ENCODE results near the gene PPIA. TPM values are rescaled to one million over a fixed set of nuclear protein-coding genes. Genes with fewer than 3 reads are reported as not detected.
"Not testable (repeated sequence)": the region's sequence is repeated elsewhere in the genome, so short reads cannot be mapped to it uniquely, and the experiment has no call there.

The PPIA gene
- total RNA-seq, 1 experiment from 2014 or later: 3,599 TPM

DNA sequence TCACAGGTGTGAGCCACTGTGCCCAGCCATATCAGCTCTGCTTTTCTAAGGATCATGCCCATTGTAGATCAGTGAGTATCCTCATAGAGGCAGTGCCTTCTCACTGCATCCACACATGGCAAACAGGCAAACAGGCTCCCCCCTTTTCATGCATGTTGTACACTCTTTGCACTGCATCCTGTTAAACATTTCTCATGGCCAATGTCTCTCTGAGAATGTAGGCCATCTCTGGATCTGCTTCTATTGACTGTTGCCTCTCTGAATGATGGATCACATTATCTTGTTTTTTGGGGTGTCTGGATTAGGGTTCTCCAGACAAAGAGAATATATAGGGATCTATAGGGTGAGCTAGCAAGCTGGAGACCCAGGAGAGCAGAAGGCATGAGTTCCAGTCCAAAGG is 13.1 kb upstream of the PPIA start:
- Histone ChIP-seq H3K27ac (no peak overlapping the region), H3K4me2 (no peak overlapping the region), H2AFZ (no peak overlapping the region), H3K4me3 (no peak overlapping the region), H4K20me1 (ENCODE audit: insufficient read depth) (no peaks in the 10 kb centered on the region), H3K27me3 (ENCODE audit: insufficient read depth, low read depth) (no peaks in the 10 kb centered on the region), H3K9me3 (ENCODE audit: insufficient read depth, low read depth) (peaks cover 10% of the 10 kb centered on the region; the same call in 1 of the 2 replicates), H3K9me2 (ENCODE audit: insufficient read depth) (no peaks in the 10 kb centered on the region), H3K36me3 (ENCODE audit: low read depth) (no peaks in the 10 kb centered on the region), H3F3A (ENCODE audit: insufficient read depth, low read depth) (no peaks in the 10 kb centered on the region), H3K79me2 (ENCODE audit: low read depth) (no peaks in the 10 kb centered on the region), H3K4me1 (replicated peaks; ENCODE audit: insufficient read depth) (no peaks in the 10 kb centered on the region)
- no peak for TF ChIP-seq EZH2 (IDR thresholded peaks at IDR 0.05; ENCODE audit: low read depth)
- TF ChIP-seq, protein P1, sequence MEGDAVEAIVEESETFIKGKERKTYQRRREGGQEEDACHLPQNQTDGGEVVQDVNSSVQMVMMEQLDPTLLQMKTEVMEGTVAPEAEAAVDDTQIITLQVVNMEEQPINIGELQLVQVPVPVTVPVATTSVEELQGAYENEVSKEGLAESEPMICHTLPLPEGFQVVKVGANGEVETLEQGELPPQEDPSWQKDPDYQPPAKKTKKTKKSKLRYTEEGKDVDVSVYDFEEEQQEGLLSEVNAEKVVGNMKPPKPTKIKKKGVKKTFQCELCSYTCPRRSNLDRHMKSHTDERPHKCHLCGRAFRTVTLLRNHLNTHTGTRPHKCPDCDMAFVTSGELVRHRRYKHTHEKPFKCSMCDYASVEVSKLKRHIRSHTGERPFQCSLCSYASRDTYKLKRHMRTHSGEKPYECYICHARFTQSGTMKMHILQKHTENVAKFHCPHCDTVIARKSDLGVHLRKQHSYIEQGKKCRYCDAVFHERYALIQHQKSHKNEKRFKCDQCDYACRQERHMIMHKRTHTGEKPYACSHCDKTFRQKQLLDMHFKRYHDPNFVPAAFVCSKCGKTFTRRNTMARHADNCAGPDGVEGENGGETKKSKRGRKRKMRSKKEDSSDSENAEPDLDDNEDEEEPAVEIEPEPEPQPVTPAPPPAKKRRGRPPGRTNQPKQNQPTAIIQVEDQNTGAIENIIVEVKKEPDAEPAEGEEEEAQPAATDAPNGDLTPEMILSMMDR (conservative IDR thresholded peaks at IDR 0.05): no peak
- BruUV-seq (replicated peaks): no TSS peak
- DNase-seq: peak in 1 of 2 experiments; percentile 27
- intact Hi-C loops (cut with micrococcal nuclease; ENCODE audit: unreplicated experiment): no loop called here
- CTCF ChIA-PET: no interaction called here
- POLR2A ChIA-PET (ENCODE audit: unreplicated experiment): no interaction called here

DNA sequence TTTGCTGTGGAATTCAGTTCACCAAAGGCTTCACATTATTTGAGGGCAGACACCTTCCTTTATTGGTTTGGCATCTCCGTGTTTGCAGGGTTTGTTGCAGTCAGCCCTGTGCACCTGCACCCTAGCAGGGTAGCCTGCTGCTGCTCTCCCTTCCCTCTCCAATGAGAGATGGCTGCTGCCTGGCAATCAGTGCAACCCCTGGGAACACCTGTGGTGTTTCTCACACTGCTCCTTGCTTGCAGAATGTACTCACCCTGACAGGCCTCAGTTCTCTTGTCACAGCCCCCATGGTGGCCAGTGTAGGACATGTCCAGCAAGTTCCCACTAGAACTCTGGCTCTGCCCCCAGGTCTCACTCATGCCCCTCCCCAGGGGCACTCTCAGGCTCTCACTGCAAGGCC is 12.1 kb upstream of the PPIA start:
- TF ChIP-seq, protein P1 (conservative IDR thresholded peaks at IDR 0.05): no peak
- no peak for TF ChIP-seq EZH2 (IDR thresholded peaks at IDR 0.05; ENCODE audit: low read depth)
- H3K27me3 ChIP-seq (ENCODE audit: insufficient read depth, low read depth): no peaks in the 10 kb centered on the region
- H3F3A ChIP-seq (ENCODE audit: insufficient read depth, low read depth): no peaks in the 10 kb centered on the region; the same call in 1 of the 2 replicates
- no peaks in the 10 kb centered on the region for H3K9me2 ChIP-seq (ENCODE audit: insufficient read depth)
- H3K79me2 ChIP-seq (ENCODE audit: low read depth): no peaks in the 10 kb centered on the region
- no peak overlapping the region for H2AFZ ChIP-seq
- CTCF ChIA-PET: interaction anchor here (0.7 kb wide), 1 partner anchor 8 kb away, joined by 5 read pairs; no protein-coding TSS in a partner anchor
- H3K27ac ChIP-seq: no peak overlapping the region
- peaks cover 10% of the 10 kb centered on the region; the same call in 1 of the 2 replicates for H3K9me3 ChIP-seq (ENCODE audit: insufficient read depth, low read depth)
- BruUV-seq (replicated peaks): no TSS peak
- intact Hi-C loops (cut with micrococcal nuclease; ENCODE audit: unreplicated experiment): no loop called here
- no peaks in the 10 kb centered on the region for H4K20me1 ChIP-seq (ENCODE audit: insufficient read depth)
- no peaks in the 10 kb centered on the region for H3K4me1 ChIP-seq (replicated peaks; ENCODE audit: insufficient read depth)
- H3K36me3 ChIP-seq (ENCODE audit: low read depth): no peaks in the 10 kb centered on the region
- DNase-seq: peak in 1 of 2 experiments; percentile 32
- POLR2A ChIA-PET (ENCODE audit: unreplicated experiment): interaction anchor here (0.6 kb wide), 1 partner anchor 171 kb away, joined by 9 read pairs; no protein-coding TSS in a partner anchor
- H3K4me3 ChIP-seq: no peak overlapping the region
- no peak overlapping the region for H3K4me2 ChIP-seq

DNA sequence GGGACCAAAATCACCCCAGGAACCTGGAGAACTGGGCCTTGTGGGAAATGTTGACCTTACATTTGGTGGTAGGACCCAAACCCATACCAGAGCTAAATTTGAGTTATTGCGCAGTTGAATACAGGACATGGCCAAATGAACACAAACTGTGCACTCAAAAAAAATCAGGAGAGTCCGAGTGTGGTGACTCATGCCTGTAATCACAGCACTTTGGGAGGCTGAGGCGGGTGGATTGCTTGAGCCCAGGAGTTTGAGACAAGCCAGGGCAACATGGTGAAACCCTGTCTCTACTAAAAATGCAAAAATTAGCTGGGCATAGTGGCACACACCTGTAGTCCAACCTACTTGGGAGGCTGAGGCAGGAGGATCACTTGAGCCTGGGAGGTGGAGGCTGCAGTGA is 11.3 kb upstream of the PPIA start:
- H3F3A ChIP-seq (ENCODE audit: insufficient read depth, low read depth); H4K20me1 ChIP-seq (ENCODE audit: insufficient read depth); H3K36me3 ChIP-seq (ENCODE audit: low read depth); POLR2A ChIA-PET (ENCODE audit: unreplicated experiment); BruUV-seq (replicated peaks); H3K4me1 ChIP-seq (replicated peaks; ENCODE audit: insufficient read depth); H3K9me3 ChIP-seq (ENCODE audit: insufficient read depth, low read depth); H3K79me2 ChIP-seq (ENCODE audit: low read depth); H3K27me3 ChIP-seq (ENCODE audit: insufficient read depth, low read depth); CTCF ChIA-PET; H3K9me2 ChIP-seq (ENCODE audit: insufficient read depth); intact Hi-C loops (cut with micrococcal nuclease; ENCODE audit: unreplicated experiment); H3K4me2 ChIP-seq; H2AFZ ChIP-seq; H3K27ac ChIP-seq; H3K4me3 ChIP-seq: not testable (repeated sequence)
- DNase-seq: peak in 1 of 2 experiments; percentile 33

DNA sequence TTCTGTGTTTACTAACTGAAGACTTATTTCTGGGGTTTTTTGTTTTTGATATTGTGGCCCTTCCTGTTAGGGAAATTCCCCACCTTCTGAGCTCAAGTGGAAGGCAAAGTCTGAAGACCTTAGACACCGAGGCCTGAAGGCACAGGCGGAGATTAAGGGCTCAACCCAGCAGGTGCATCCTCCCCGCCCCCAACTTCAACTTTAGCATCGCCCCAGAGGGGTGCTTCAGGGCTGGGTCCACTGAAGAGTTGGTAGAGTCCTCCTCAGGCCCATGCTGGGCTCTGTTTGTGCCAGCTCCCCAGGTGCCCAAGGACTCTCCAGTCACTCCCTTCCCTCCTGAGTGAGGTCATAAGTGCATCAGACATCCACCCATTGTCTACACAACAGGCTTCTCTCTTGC is 9.4 kb upstream of the PPIA start:
- BruUV-seq (replicated peaks): no TSS peak
- no peak for DNase-seq
- H3K4me1 ChIP-seq (replicated peaks; ENCODE audit: insufficient read depth): no peaks in the 10 kb centered on the region
- TF ChIP-seq, protein P1 (conservative IDR thresholded peaks at IDR 0.05): no peak
- TF ChIP-seq EZH2 (IDR thresholded peaks at IDR 0.05; ENCODE audit: low read depth): no peak
- no peak overlapping the region for H3K4me3 ChIP-seq
- H3K4me2 ChIP-seq: no peak overlapping the region
- peaks cover 21% of the 10 kb centered on the region for H3F3A ChIP-seq (ENCODE audit: insufficient read depth, low read depth)
- CTCF ChIA-PET: no interaction called here
- H2AFZ ChIP-seq: no peak overlapping the region
- POLR2A ChIA-PET (ENCODE audit: unreplicated experiment): no interaction called here
- H3K27me3 ChIP-seq (ENCODE audit: insufficient read depth, low read depth): no peaks in the 10 kb centered on the region
- no peaks in the 10 kb centered on the region for H4K20me1 ChIP-seq (ENCODE audit: insufficient read depth)
- no peaks in the 10 kb centered on the region for H3K79me2 ChIP-seq (ENCODE audit: low read depth)
- peaks cover 10% of the 10 kb centered on the region; the same call in 1 of the 2 replicates for H3K9me3 ChIP-seq (ENCODE audit: insufficient read depth, low read depth)
- intact Hi-C loops (cut with micrococcal nuclease; ENCODE audit: unreplicated experiment): no loop called here
- no peaks in the 10 kb centered on the region for H3K9me2 ChIP-seq (ENCODE audit: insufficient read depth)
- H3K36me3 ChIP-seq (ENCODE audit: low read depth): no peaks in the 10 kb centered on the region
- H3K27ac ChIP-seq: no peak overlapping the region

All from PC-9 (cell line).